GM11168 (cell line): ENCODE results near the gene MYPN.
"Not testable (repeated sequence)": the region's sequence is repeated elsewhere in the genome, so short reads cannot be mapped to it uniquely, and the experiment has no call there.

ENCODE experiments used
- in situ Hi-C: fragments of 300-500 bp; cut with MboI; formaldehyde crosslinking; loops from one replicate; pipeline ENCODE4 v1.12.0; 2022; ENCODE audit warnings: low sequenced_read_pairs; ENCODE audit not compliant: unreplicated experiment

Gene MYPN, protein sequence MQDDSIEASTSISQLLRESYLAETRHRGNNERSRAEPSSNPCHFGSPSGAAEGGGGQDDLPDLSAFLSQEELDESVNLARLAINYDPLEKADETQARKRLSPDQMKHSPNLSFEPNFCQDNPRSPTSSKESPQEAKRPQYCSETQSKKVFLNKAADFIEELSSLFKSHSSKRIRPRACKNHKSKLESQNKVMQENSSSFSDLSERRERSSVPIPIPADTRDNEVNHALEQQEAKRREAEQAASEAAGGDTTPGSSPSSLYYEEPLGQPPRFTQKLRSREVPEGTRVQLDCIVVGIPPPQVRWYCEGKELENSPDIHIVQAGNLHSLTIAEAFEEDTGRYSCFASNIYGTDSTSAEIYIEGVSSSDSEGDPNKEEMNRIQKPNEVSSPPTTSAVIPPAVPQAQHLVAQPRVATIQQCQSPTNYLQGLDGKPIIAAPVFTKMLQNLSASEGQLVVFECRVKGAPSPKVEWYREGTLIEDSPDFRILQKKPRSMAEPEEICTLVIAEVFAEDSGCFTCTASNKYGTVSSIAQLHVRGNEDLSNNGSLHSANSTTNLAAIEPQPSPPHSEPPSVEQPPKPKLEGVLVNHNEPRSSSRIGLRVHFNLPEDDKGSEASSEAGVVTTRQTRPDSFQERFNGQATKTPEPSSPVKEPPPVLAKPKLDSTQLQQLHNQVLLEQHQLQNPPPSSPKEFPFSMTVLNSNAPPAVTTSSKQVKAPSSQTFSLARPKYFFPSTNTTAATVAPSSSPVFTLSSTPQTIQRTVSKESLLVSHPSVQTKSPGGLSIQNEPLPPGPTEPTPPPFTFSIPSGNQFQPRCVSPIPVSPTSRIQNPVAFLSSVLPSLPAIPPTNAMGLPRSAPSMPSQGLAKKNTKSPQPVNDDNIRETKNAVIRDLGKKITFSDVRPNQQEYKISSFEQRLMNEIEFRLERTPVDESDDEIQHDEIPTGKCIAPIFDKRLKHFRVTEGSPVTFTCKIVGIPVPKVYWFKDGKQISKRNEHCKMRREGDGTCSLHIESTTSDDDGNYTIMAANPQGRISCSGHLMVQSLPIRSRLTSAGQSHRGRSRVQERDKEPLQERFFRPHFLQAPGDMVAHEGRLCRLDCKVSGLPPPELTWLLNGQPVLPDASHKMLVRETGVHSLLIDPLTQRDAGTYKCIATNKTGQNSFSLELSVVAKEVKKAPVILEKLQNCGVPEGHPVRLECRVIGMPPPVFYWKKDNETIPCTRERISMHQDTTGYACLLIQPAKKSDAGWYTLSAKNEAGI (N-terminal part only)

DNA sequence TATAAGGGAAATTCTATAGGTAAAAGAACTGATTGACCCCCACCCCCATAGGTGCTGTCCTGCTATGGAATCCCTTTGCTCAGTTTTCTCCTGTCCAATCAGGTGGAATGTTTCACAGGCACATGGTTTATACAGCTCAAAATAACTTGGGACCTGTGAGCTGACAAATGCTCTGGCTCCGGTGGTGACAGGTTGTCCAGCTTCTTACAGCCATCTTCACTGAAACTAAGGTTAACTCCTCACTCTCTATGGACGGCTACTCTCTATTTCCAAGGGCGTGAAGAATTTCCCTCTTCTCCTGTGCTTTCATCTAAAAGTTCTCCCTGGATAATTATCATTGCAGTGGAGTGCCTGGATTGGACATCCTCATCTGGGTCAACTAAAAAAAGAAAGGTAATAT, at the start of gene MYPN:
Gene MYPN, plus strand, starts transcription at position 158 of the 400 bp plus-strand sequence. CDS start 11,951 bp downstream, outside the sequence.
- in situ Hi-C loops, result no loop called here

DNA sequence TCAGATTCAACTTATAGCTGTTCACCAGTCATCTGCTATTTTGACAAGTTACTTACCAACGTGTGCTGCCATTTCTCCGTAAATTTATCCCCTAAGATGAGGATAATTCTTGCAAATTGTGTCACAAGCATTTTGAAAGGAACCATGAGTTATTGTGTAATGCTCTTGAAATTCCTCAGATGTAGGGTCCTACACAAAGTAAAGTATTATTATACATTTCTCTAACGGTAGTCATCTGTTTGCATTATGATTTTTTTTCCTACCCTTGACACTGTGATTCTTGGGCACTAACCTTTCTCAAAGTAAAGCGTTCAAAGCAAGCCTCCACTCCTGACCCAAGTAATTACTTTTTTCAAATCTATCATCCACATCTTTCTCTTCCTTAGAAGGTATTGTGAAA, 42.3 kb upstream of the MYPN start:
- in situ Hi-C loops, result no loop called here

DNA sequence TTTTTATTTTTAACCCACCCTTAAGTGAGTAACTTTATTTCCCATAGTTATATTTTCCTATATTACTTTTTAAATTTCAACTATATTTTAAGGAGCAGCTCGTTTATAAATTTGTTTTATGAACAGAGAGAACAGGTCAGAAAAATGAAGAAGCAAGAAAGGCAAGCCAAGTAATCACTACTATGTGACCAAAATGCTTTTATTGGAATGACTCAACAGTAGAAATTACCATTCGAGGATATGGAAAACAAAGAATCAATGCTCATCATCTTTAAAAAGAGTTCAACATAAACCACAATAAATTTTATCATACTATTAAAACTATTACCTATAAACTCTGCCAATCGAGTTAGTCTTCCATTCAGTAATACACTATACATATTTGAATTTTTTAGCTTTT, 41.8 kb upstream of the MYPN start:
- in situ Hi-C loops, result no loop called here

GRCh38 chr10:68073631-68074030, 35.7 kb upstream of the MYPN start:
- in situ Hi-C loops, result no loop called here

DNA sequence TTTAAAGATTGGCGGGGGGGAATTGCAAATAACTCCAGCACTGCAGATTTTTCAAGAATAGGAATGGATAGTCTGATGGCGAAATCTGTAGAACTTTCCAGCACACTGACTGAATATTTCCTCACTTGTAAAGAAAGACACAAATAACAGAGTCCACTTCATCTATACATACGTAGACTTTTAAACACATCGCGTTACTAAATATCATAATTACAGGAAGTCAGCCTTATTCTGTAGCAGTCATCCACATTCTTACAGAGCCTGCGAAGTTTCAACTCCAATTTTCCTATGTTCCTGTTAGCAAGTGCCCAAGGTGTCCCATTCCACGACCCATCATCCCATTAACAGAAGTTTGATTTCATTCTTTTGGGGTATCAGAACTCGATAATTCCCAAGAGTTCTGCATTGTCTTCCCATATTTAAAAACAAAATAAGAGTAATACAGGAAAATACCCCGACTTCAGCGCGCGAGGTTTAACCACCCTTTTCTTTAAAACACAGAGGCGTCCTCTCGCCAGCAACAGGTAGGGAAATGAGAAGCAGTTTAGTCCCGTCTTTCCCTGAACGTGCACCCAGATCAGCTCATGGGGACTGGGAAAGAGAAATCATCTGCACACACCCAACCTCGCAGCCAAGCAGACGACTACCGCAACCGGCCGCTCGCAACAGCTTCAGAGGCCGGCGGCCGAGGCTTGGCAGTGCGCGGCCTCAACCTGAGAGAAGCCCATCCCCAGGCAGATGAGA, 35.1 kb upstream of the MYPN start:
- in situ Hi-C loops, result no loop called here

DNA sequence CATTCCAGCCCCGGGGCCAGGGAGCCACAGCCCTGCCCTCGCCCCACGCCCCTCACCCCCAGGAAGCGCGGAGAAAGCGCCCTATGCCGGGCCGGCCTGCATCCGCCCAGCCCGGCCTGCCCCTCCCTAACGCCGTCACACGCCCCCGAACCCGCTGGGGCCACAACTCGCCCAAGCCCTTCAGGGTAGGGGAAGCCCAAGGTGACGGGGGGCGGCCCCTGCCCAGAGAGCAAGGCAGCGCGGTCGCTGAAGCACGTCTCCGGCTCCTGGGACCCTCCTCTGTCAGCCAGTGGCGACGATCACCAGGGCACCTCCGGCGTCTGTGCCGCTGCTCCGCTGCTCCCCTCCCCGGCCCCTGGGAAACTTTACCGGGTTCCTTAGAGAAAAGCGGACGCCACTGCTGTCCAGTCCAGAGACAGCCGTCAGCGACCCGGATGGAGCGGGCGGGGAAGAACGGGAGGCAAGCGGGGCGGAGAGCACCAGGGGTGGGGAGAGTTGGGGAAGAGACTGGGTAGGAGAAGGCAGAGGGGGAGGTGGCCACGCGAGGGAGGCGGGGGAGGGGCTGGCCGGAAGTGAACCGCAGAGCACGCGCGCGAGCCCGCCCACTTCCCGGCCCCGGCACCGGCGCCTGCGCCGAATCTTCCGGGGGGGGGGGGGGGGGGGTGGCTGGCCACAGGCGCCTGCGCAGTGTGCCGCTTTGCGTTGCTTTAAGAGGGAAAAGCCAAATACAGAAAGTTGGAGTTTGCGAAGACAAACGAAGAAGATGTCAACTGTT, 34.3 kb upstream of the MYPN start, which contains the start of gene HERC4:
Gene HERC4, minus strand, starts transcription at position 509 of the 775 bp plus-strand sequence. CDS start 2,175 bp downstream, outside the sequence.
- in situ Hi-C loops, result no loop called here

DNA sequence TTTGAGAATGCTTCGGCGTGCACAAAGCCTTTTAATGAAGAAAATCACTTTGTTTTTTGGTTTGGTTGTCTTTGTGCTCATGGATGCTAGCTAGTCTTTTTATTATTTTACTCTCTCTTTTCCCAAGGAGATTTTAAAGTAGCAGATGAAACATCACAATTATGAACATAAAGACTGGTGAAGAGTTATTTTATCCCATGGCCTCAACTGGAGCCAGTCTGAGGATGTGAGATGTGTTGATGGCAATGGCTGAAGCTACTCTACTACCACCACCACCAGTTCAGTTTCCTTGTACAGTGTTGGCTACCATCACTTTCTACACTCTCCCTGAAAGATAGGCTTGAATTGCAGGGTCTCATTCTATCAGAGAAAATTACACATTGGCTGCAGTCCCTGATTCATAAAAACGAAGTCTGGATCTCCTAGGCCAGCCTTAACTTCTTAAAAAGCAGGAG, 33.7 kb upstream of the MYPN start:
- in situ Hi-C loops, result no loop called here

GRCh38 chr10:68076081-68076480, 33.2 kb upstream of the MYPN start:
- in situ Hi-C loops, result not testable (repeated sequence)

DNA sequence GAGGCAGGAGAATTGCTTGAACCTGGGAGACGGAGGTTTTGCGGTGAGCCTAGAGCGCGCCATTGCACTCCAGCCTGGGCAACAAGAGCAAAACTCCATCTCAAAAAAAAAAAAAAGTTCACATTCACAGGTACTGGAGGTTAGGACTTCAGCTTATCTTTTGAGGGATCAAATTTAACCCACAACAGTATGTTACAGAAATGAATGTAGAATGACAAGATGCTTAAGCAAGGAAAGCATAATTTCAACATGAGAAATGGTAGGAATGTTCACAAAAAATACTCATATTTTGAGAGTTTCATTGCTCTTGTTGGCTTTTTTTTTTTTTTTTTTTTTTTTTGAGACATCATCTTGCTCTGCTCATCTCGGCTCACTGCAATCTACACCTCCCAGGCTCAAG, 32.3 kb upstream of the MYPN start:
- in situ Hi-C loops, result no loop called here

DNA sequence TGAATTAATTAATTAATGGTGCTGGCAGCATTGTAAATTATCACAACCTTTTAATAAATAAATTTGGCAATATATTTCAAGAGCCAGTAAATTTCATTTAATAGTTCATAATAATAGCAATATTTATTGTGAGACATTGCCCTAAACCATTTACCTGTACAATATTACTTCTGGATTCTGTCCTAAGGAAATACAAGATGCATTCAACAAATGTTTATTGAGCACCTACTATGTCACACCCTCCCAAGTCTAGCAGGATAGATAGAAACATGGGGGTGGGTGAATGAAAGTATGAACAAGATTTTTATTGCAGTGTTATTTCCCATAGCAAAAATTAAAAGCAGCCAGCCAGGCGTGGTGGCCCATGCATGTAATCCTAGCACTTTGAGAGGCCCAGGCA, 29.9 kb upstream of the MYPN start:
- in situ Hi-C loops, result no loop called here

- in situ Hi-C loops, result no loop called here
Observed at GRCh38 chr10:68080853-68081431, 28.3 kb upstream of the MYPN start.

DNA sequence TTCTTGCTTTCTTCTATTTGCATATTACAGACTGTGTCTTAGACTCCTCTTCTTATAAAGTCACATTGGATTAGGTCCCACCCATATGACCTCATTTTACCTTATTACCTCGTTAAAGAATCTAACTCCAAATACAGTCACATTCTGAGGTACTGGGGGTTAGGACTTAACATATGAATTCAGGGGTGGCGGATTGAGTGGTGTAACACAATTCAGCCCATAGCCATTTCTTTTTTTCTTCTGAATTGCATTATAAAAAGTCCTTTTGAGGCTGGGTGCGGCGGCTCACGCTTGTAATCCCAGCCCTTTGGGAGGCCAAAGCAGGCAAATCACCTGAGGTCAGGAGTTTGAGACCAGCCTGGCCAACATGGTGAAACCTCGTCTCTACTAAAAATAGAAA, 27.4 kb upstream of the MYPN start:
- in situ Hi-C loops, result no loop called here

DNA sequence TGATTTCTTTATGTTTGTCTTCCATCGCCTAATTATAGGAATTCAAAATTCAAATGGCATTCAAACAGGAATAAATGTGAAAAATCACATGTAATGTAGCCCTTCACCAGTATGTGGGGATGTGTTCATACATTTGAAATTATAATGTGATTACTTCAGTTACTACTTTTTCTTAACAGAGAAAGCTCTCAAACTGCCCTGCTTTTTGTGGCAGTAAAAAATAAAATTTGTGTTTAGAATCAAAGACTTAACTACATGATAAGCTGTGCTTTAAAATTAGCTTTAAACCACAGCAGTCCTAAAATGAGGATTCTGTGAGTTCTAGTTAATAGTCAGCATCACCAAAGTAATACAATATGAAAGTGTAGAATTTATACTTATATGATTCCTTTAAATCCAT, 26.4 kb upstream of the MYPN start:
- in situ Hi-C loops, result no loop called here

DNA sequence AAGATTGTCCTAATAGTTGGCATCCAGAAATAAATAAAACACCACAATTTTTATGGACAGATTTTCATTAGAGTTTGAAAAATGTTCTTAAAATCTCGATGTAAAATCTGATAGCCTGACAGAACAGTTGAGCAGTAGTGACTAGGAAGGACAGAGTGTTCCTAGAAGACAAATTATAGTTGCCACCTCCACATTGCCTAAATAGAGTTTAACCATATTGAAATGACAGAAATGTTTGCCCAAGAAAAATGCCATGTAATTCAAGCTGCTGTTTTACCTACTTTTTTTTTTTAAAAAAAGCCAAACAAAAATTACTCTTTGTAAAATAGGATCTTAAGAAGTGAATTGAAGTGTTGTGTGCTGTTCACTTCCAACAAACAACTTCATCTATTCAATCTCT, 25.3 kb upstream of the MYPN start:
- in situ Hi-C loops, result no loop called here

GRCh38 chr10:68084469-68084868, 24.8 kb upstream of the MYPN start:
- in situ Hi-C loops, result no loop called here

- in situ Hi-C loops, result no loop called here
Observed at GRCh38 chr10:68086011-68086410, 23.3 kb upstream of the MYPN start.

DNA sequence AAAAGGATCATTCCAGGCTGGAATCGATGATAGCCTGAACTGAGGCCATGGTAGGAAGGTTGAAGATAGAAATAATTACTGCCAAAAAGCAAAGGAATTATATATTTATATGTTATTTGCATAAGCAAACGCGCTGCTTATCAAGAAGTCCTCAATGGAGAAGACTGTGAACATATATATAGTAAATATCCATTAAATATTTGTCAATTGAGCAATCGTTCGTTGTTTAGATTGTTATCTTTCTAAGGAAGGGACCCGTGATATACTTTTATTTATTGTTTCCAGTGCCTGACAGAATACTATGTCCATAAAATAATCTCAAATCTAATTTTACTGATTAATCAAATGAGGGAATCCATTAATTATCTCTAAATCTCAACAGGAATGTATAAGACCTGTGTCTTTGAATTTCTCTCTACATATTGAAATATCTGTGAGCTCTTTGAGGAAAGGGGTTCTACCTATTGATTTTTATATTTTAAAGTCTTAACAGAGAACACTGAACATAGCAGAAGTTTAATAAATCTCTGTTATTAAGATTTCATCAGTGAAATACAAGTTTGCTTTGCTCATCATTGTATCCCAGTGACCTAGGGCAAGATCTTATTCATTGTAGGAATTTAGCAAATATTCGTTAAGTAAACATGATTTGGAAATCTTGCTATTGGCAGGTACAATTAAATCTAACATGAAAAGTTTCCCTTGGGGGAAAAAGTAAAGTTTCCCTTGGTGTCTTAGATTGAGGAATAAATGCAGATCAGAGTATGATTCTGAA, 22.2 kb upstream of the MYPN start:
- in situ Hi-C loops, result no loop called here
